OCI-LY1 (cell line): ENCODE measurements around the gene TRMU.

Experiments used
- H2AFZ ChIP-seq: fragments of 200-600 bp; sonication (generic), shearing (Covaris generic); 2 replicates; pipeline ENCODE4 v1.6.0; 2014; ENCODE audit warnings: antibody characterized with exemption, mild to moderate bottlenecking, low read length
- H3F3A ChIP-seq: fragments of 200-600 bp; sonication (generic), shearing (Covaris generic); 2 replicates; pipeline ENCODE4 v1.6.0; 2014; ENCODE audit warnings: mild to moderate bottlenecking, antibody characterized with exemption, low read length, moderate library complexity; ENCODE audit not compliant: insufficient read depth
- H3K27ac ChIP-seq: fragments of 200-600 bp; sonication (generic); 2 replicates; pipeline ENCODE4 v1.5.1; 2014; ENCODE audit warnings: low read length, mixed run types, mild to moderate bottlenecking, low read depth; ENCODE audit not compliant: poor library complexity, severe bottlenecking
- H3K27me3 ChIP-seq: fragments of 200-600 bp; sonication (generic); 2 replicates; pipeline ENCODE4 v1.6.0; 2014; ENCODE audit warnings: antibody characterized with exemption, mild to moderate bottlenecking, low read length, moderate library complexity; ENCODE audit not compliant: insufficient read depth
- H3K36me3 ChIP-seq: fragments of 200-600 bp; sonication (generic); 2 replicates; pipeline ENCODE4 v1.6.1; 2014; ENCODE audit warnings: mild to moderate bottlenecking, antibody characterized with exemption, low read length, moderate library complexity, mixed read lengths; ENCODE audit not compliant: insufficient read depth
- H3K4me1 ChIP-seq: fragments of 200-600 bp; sonication (generic); 2 replicates; pipeline ENCODE4 v1.5.1; 2014; ENCODE audit warnings: mild to moderate bottlenecking, low read length, moderate library complexity; ENCODE audit not compliant: insufficient read depth, severe bottlenecking
- H3K4me2 ChIP-seq: fragments of 200-600 bp; sonication (generic), shearing (Covaris generic); 2 replicates; pipeline ENCODE4 v1.6.1; 2014; ENCODE audit warnings: low read length
- H3K4me3 ChIP-seq: fragments of 200-600 bp; sonication (generic); 2 replicates; pipeline ENCODE4 v1.5.1; 2014; ENCODE audit warnings: low read length, low read depth, mild to moderate bottlenecking, mixed read lengths; ENCODE audit not compliant: poor library complexity, severe bottlenecking
- H3K79me2 ChIP-seq: fragments of 200-600 bp; shearing (Covaris generic); 2 replicates; pipeline ENCODE4 v1.6.1; 2016; ENCODE audit warnings: mixed run types, low read length, mixed read lengths; ENCODE audit not compliant: insufficient read depth
- H3K9ac ChIP-seq: fragments of 200-600 bp; sonication (generic), shearing (Covaris generic); 2 replicates; pipeline ENCODE4 v1.6.1; 2014; ENCODE audit warnings: mild to moderate bottlenecking, low read length, mixed read lengths
- H3K9me2 ChIP-seq: fragments of 200-600 bp; sonication (generic), shearing (Covaris generic); 2 replicates; pipeline ENCODE4 v1.6.1; 2014; ENCODE audit warnings: low read depth, mild to moderate bottlenecking, low read length, mixed read lengths
- H3K9me3 ChIP-seq: fragments of 200-600 bp; shearing (Covaris generic); 2 replicates; pipeline ENCODE4 v1.6.1; 2014; ENCODE audit warnings: low read length, mixed read lengths
- H4K20me1 ChIP-seq: fragments of 200-600 bp; sonication (generic), shearing (Covaris generic); 2 replicates; pipeline ENCODE4 v1.6.0; 2016; ENCODE audit warnings: mild to moderate bottlenecking, low read length; ENCODE audit not compliant: insufficient read depth
- CTCF ChIP-seq: fragments of 200-600 bp; sonication (generic), shearing (Covaris generic); IDR thresholded peaks from 2 replicates; pipeline ENCODE4 v1.5.1; 2017; ENCODE audit warnings: mild to moderate bottlenecking, antibody characterized with exemption, low read length, moderate library complexity, mixed read lengths
- EZH2 ChIP-seq: fragments of 200-600 bp; sonication (generic), shearing (Covaris generic); IDR thresholded peaks from 2 replicates; pipeline ENCODE4 v1.8.0; 2017; ENCODE audit warnings: borderline replicate concordance, mixed run types, mild to moderate bottlenecking, antibody characterized with exemption, low read length, moderate library complexity, mixed read lengths

TRMU gene

GRCh38 chr22:46299101-46299500, 36.4 kb upstream of the TRMU start:
- H3K4me3 ChIP-seq: no peak overlapping the region
- peaks cover 30% of the 10 kb centered on the region for H3K4me1 ChIP-seq
- TF ChIP-seq EZH2: no peak
- no peak for TF ChIP-seq CTCF
- no peaks in the 10 kb centered on the region for H3F3A ChIP-seq
- peaks cover 30% of the 10 kb centered on the region for H3K79me2 ChIP-seq
- no peaks in the 10 kb centered on the region for H4K20me1 ChIP-seq
- H3K9me2 ChIP-seq: no peaks in the 10 kb centered on the region
- H3K36me3 ChIP-seq: peaks cover 47% of the 10 kb centered on the region
- no peaks in the 10 kb centered on the region for H3K27me3 ChIP-seq
- no peak overlapping the region for H3K27ac ChIP-seq
- no peaks in the 10 kb centered on the region for H3K9me3 ChIP-seq
- no peak overlapping the region for H3K9ac ChIP-seq
- peak overlapping the region; percentile 91; the same call in 1 of the 2 replicates for H3K4me2 ChIP-seq
- H2AFZ ChIP-seq: no peak overlapping the region

- Histone ChIP-seq H3K27ac (no peak overlapping the region), H3K79me2 (peaks cover 41% of the 10 kb centered on the region), H3K9ac (no peak overlapping the region), H3K36me3 (peaks cover 60% of the 10 kb centered on the region), H3K9me3 (no peaks in the 10 kb centered on the region), H3K4me1 (peaks cover 26% of the 10 kb centered on the region), H3F3A (no peaks in the 10 kb centered on the region), H3K27me3 (no peaks in the 10 kb centered on the region), H3K9me2 (no peaks in the 10 kb centered on the region), H2AFZ (no peak overlapping the region), H4K20me1 (no peaks in the 10 kb centered on the region), H3K4me2 (no peak overlapping the region), H3K4me3 (no peak overlapping the region)
- TF ChIP-seq EZH2 (no peak), CTCF (no peak)
These were observed 35.0 kb upstream of the TRMU start for GRCh38 chr22:46300491-46300890.

- Histone ChIP-seq H3K4me2 (no peak overlapping the region), H3K27me3 (no peaks in the 10 kb centered on the region), H3K36me3 (peaks cover 69% of the 10 kb centered on the region), H3K79me2 (peaks cover 49% of the 10 kb centered on the region), H2AFZ (no peak overlapping the region), H3K4me1 (peaks cover 8% of the 10 kb centered on the region), H3K4me3 (no peak overlapping the region), H3K27ac (no peak overlapping the region), H3K9me2 (no peaks in the 10 kb centered on the region), H4K20me1 (no peaks in the 10 kb centered on the region), H3K9me3 (no peaks in the 10 kb centered on the region), H3F3A (no peaks in the 10 kb centered on the region), H3K9ac (no peak overlapping the region)
- TF ChIP-seq EZH2 (no peak), CTCF (no peak)
These were observed 32.1 kb upstream of the TRMU start for GRCh38 chr22:46303347-46303965.
